HG03521 (cell line): Measurements from ENCODE around the gene RELA.
"Not testable (repeated sequence)": the region's sequence is repeated elsewhere in the genome, so short reads cannot be mapped to it uniquely, and the experiment has no call there.

Experiments used
- ATAC-seq: cut with Tn5 transposase; IDR thresholded peaks from one replicate; pipeline ENCODE4 v1.9.1; 2021; ENCODE audit warnings: mild to moderate bottlenecking, moderate library complexity; ENCODE audit not compliant: unreplicated experiment

Gene RELA

GRCh38 chr11:65672180-65672860, 9.6 kb upstream of the RELA start:
- no peak for ATAC-seq

DNA sequence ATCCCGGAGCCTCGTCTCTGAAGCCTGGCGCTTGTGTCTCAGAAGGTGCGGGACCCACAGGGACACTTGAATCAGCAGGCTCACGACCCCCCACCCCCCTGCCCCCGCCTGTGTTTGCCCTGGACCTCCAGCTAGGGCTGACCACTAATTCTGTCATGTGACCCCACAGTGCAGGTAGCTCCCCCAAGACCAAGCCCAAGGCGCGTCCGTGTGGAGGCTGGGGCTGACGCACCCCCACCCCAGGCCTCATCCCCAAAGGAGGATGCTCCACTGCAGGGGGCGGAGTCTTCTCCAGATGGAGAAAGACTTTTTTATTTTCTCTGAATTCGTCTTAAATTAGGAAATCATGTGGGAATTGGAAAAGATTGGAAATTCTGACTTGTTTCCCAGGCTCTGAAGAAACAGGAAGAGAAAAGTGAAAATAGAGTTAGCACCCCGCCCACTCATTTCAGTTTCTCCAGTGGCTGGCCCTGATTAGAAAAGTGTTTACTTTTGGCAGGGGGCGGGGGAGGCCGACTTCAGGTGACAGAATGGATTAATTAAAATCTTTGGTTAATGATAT, 1.0 kb upstream of the RELA start:
- ATAC-seq = peak; percentile 11

DNA sequence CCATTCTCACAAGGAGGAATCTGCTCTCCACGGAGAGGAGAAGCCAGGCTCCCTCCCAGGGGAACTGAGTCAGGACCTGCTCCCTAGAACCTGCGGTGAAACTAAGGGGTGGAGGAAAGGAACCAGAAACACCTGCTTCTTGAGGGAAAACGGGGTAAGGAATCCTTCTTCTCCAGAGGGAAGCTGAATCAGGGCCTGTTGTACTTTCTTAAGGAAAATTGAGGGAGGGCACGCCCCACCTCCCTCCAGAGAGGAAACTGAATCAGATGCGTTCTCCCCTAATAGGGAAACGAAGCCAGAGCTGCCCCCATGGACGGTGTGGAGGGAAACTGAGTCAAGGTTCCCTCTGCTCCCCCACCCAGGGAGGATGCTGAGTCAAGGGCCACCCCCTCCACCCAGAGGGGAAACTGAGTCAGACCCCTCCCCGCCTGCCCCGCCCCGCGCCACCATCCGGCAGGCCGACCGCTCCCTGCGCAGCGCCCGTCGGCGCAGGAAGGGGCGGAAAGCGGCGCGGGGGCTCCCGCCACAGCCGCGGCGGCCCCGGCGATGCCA, 393 bp downstream of the RELA start:
- ATAC-seq = peak; percentile 14

GRCh38 chr11:65661599-65662246, 993 bp downstream of the RELA start:
- no peak for ATAC-seq

GRCh38 chr11:65660908-65661307, 1.8 kb downstream of the RELA start:
- ATAC-seq = not testable (repeated sequence)

DNA sequence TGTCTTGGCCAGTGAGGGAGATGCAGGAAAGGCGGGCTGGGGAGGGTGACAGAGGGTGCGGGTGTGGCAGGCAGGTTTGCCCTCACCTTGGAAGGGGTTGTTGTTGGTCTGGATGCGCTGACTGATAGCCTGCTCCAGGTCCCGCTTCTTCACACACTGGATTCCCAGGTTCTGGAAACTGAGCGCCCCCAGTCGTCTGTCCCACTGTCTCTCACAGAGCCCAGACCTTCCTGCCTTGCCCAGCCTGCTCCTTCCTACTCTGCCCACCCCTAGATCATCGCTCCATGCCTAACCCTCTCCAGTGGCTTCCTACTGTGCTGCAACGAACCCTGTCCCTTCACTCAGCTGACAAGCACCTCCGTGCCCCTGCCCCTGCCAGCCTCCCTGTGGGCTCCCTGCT, 2.7 kb downstream of the RELA start:
- no peak for ATAC-seq

GRCh38 chr11:65658174-65659021, 4.3 kb downstream of the RELA start:
- ATAC-seq = no peak

GRCh38 chr11:65657426-65657825, 5.3 kb downstream of the RELA start:
- ATAC-seq = no peak

GRCh38 chr11:65655570-65656332, 7.0 kb downstream of the RELA start:
- no peak for ATAC-seq

DNA sequence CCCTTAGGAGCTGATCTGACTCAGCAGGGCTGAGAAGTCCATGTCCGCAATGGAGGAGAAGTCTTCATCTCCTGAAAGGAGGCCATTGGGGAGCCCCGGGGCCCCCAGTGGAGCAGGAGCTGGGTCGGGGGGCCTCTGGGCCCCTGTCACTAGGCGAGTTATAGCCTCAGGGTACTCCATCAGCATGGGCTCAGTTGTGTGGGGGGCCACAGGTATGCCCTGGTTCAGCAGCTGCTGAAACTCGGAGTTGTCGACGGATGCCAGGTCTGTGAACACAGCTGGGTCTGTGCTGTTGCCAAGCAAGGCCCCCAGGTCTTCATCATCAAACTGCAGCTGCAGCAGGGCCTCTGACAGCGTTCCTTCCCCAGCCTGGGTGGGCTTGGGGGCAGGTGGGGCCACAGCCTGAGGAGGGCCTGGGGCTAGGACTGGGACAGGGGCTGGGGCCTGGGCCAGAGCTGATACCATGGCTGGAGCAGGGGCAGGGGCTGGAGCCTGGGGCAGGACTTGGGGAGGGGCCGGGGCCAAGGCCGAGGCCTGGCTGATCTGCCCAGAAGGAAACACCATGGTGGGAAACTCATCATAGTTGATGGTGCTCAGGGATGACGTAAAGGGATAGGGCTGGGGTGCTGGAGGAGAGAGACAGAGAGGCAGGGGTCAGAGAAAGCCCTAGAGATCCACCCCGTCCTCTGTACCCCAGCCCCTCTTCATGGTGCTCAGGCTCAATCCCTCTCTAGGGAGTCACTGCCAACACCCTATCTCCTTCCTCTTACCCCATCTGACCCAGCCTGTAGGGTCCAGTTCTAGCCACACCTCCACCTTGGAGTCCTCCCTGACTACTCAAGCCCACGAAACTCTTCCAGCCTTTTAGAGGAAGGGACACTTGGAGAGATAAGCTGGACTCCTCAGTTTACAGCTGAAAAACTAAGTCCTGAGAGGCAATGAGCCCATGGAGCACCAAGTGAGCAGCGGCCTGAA, 8.1 kb downstream of the RELA start:
- no peak for ATAC-seq

GRCh38 chr11:65653229-65654225, 9.2 kb downstream of the RELA start:
- no peak for ATAC-seq

DNA sequence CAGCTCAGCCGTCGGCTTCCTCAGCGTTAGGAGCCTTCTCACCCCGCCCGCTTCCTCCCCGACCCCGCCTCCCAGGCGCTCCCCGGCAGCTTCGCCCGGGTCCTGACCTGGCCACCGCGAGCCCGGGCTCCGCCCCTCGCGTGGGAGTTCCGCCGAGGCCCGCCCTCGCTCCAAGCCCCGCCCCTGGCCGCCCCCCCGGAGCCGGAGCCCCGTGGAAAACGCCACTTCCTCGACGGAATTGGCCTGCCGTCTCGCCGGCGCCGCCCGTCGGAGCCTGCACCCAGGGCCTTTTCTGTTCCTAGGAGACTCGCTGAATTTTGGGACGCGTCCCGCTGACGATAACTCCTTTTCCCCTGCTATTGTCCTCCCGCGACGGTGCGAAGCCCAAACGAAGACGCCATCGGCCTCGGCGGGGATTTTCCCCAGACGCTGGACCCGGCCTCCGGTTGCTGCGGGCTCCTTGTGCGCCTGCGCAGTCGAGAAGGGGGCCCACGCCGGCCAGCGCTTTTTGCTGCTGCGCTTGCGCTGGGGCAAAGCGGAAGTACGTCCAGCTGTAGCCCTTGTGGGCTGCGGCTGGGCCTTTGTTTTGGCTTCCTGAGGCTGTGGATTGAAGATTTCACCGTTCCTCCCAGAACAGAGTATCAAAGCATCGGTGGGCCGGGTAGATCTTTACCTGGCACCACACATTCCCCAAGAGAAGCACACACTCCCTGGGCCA, 10.0 kb downstream of the RELA start:
- ATAC-seq = peak; percentile 76

DNA sequence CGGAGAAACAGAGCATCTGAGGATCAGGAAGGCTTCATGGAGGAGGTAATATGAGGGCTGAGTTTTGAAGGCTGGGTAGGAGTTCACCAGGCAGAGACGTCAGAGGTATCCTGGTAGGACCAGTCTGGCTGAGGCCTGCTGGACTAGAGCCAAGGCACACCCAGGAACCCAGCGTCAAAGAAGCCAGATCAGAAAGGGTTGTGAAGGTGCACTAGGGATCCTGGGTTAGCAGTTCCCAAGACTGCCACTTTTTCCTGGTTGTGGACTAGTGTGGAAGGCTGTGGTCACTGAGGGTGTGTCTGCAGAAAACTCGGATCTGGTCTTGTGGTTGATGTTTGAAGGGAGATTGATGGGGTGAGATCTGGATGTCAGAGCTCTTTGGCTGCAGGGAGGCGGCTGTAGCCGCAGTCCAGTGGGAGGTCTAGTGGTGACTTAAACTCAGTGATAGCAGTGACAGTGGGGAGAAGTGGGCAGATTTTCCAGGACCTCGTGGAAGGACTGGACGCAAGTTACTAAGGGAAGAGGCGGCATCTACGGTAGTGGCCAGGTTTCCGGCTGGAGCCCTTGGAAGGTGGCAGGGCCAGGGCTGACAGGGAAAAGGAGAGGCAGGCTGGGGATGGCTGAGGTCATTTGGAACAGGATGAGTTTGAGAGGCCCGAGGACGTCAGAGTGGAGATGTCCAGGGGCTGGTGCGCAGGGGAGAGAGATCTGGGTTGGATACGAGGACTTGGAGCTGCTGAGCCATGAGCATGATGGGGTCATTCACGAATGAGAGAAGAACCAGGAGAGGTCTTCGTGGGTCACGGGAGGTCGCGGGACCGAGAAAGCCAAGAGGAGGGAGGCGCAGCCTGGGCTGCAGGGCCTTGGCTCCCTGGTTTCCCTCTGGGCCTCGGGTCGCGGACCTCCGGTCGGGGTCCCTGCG, 10.9 kb downstream of the RELA start:
- no peak for ATAC-seq

DNA sequence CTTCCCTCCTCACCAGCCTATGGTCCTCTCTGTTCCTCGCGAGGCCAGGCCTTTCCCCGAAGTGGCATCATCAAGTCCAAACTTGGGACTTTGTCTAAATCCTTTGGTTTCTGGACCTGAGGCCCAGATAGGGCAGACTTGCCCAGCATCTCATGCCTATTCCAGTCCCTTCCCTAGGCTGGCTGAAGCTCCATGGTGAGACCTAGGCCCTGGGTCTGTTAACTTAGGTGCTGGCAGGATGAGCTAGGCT, 11.5 kb downstream of the RELA start:
- no peak for ATAC-seq

DNA sequence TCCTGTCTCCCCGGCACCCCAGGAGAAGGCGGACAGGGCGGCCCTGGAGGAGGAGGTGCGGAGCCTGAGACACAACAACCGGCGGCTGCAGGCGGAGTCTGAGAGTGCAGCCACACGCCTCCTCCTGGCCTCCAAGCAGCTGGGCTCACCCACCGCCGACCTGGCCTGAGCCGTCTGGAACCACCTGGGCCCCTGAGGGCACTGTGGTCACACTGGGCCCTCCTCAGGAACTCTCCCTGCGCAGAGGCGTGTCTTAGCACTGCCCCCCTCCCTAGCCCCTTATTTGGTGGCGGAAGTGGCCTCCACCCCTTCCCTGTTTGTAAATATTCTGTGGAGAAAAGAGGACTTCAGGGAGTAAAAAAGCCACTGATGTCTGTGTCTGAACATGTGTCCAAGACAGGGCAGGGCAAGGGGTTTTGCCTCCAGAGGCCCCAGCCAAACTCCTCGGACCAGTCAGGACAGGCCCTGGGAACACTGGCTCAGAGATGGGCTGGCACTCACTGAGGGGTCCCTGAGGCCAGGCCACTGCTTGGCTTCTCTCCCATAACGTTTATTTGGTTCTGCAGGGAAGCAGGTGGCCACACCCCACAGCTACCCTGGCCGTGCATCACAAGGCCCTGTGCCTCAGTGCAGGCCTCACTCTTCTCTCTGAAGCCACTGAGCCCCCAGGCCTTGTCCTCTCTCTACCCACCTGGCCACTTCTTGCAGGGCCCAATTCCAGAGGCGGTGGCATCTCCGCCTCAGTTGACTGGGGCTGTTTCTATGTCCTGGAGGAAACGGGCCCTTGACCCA, 12.0 kb downstream of the RELA start:
- ATAC-seq = no peak
